HuH-7 (cell line): ENCODE measurements around the gene EDA.
"Not testable (repeated sequence)": the region's sequence is repeated elsewhere in the genome, so short reads cannot be mapped to it uniquely, and the experiment has no call there.

Experiments used
- DNase-seq: peaks from one replicate; pipeline ENCODE4 v3.0.0; 2011; ENCODE audit warnings: low spot score

The EDA gene

GRCh38 chrX:69959712-69960111, 343.8 kb downstream of the EDA start:
- DNase-seq, result no peak

DNA sequence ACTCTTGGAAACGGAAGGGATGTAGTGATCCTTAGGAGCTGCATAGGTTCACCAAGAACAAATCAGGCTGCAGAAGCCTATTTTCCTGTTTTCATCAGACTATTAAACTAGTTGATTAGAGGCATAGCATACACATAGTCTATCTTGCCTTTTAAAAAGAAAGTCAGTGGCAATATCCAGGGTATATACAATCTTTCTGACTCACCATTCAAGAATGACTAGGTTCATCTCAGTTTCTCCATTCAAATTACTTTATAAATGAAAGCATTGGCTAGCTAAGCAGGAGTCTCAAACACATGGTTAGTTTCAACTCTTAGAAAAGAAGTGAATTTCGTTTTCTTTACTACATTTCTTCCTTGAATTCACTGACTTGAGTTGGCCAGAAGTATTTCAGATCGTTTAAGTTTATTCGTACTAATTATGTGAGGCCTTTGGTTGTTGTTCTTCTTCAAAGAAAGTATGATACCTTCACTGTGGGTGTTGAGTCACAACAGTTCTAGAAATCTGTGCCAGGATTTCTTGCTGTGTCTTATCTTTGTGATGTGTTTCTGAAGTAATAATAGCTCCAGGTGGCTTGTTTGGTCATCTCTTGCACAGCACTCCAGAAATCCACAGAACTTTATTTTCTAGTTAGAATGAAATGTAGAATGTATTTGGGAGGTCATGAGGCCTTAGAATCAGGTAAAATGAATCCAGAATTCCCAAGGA, 345.6 kb downstream of the EDA start:
- DNase-seq, result no peak

- no peak for DNase-seq
These were observed 353.0 kb downstream of the EDA start for GRCh38 chrX:69968950-69969349.

DNA sequence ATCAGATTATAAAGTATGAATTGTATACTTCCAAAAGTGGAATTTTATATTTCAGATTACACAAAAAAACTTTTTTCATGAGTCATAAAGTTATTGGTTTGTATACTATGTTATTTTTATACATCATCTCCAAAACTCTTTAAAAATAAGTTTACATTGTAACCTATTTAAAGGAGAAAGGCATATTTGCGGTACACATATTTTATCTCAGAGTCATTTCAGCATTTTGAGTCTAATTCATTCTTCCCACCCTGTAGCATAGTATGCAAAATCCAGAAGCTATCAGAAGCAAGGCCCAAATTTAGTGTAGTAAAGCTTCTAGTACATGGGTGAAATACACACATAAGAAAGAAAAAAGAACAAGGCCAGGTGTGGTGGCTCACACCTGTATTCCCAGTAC, 353.5 kb downstream of the EDA start:
- DNase-seq, result no peak

GRCh38 chrX:69987691-69988090, 371.8 kb downstream of the EDA start:
- DNase-seq, result no peak

GRCh38 chrX:69988955-69989394, 373.1 kb downstream of the EDA start:
- DNase-seq, result no peak

GRCh38 chrX:69991685-69992084, 375.8 kb downstream of the EDA start:
- no peak for DNase-seq

DNA sequence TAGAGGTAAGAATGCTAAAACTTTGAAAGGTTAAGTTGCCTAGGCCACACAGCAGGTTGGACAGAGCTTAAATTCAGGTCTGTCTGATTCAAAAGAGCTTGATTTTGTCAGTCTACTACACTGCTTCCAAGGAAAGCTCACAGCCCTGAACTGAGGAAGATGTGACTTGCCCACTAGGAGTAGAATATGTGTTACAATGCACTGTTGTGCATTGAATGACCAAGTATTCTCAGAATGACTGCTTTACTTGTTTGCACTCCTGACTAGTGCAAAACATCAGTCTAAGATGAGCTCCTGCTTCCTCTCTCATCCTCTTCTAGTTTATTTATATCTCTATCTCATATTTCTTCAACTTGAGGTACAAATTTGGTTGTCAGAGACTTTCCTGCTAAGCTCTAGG, 377.6 kb downstream of the EDA start:
- DNase-seq, result no peak

- no peak for DNase-seq
These were observed 379.6 kb downstream of the EDA start for GRCh38 chrX:69995362-69996112.

GRCh38 chrX:69996113-69996468, 380.2 kb downstream of the EDA start:
- DNase-seq, result no peak

GRCh38 chrX:69998299-69998698, 382.4 kb downstream of the EDA start:
- DNase-seq, result not testable (repeated sequence)

DNA sequence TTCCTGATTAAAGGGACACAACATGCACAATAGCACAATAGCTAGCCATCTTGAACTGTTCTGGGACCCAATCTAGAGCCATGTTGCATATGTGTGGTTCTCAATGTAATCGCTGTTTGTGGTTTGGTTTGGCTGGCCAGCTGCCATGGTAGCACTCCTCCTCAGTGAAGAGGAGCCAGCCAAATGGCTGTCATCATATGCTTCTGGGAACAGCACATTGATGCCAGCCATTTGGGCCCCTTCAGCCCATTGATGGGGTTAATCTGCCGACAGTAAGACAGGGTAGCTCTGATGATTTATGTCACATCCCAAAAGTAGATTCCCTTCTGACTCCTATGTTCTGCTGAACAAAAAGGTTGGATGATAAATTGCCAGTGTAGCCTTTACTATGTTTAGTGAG, 385.4 kb downstream of the EDA start:
- no peak for DNase-seq

GRCh38 chrX:70001708-70002341, 385.9 kb downstream of the EDA start:
- DNase-seq, result no peak

GRCh38 chrX:70007946-70008345, 392.0 kb downstream of the EDA start:
- DNase-seq, result no peak

GRCh38 chrX:70009049-70009448, 393.1 kb downstream of the EDA start:
- no peak for DNase-seq

- DNase-seq, result no peak
These were observed 394.1 kb downstream of the EDA start for GRCh38 chrX:70009970-70010369.

- no peak for DNase-seq
These were observed 396.8 kb downstream of the EDA start for GRCh38 chrX:70012756-70013155.

- no peak for DNase-seq
These were observed 397.8 kb downstream of the EDA start for GRCh38 chrX:70013466-70014381.

GRCh38 chrX:70016513-70016912, 400.6 kb downstream of the EDA start:
- no peak for DNase-seq

GRCh38 chrX:70022616-70023015, 406.7 kb downstream of the EDA start:
- DNase-seq, result no peak

DNA sequence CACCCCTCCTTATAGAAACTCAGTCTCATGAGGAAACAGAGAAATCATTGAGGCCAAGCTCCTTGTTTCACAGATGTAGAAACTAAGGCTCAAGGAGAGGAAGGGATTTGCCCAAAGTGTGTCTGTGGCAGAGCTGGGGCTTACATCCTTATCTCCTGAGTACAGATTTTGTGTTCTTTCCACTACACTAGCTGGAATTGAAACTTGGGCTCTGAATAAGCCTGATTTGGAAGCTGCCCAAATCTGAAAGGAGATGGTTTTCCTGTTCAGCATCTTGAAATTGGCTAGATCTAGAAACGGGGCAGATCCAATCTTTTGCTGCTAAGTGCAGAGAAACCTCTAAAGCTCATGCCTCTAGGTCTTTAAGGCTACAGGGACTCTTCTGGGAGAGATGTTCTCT, 409.6 kb downstream of the EDA start:
- DNase-seq, result no peak
